Measurements from ENCODE around the gene TRAPPC8.
"Not testable (repeated sequence)": the region's sequence is repeated elsewhere in the genome, so short reads cannot be mapped to it uniquely, and the experiment has no call there.

TRAPPC8 gene, protein sequence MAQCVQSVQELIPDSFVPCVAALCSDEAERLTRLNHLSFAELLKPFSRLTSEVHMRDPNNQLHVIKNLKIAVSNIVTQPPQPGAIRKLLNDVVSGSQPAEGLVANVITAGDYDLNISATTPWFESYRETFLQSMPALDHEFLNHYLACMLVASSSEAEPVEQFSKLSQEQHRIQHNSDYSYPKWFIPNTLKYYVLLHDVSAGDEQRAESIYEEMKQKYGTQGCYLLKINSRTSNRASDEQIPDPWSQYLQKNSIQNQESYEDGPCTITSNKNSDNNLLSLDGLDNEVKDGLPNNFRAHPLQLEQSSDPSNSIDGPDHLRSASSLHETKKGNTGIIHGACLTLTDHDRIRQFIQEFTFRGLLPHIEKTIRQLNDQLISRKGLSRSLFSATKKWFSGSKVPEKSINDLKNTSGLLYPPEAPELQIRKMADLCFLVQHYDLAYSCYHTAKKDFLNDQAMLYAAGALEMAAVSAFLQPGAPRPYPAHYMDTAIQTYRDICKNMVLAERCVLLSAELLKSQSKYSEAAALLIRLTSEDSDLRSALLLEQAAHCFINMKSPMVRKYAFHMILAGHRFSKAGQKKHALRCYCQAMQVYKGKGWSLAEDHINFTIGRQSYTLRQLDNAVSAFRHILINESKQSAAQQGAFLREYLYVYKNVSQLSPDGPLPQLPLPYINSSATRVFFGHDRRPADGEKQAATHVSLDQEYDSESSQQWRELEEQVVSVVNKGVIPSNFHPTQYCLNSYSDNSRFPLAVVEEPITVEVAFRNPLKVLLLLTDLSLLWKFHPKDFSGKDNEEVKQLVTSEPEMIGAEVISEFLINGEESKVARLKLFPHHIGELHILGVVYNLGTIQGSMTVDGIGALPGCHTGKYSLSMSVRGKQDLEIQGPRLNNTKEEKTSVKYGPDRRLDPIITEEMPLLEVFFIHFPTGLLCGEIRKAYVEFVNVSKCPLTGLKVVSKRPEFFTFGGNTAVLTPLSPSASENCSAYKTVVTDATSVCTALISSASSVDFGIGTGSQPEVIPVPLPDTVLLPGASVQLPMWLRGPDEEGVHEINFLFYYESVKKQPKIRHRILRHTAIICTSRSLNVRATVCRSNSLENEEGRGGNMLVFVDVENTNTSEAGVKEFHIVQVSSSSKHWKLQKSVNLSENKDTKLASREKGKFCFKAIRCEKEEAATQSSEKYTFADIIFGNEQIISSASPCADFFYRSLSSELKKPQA (N-terminal part only)

DNA sequence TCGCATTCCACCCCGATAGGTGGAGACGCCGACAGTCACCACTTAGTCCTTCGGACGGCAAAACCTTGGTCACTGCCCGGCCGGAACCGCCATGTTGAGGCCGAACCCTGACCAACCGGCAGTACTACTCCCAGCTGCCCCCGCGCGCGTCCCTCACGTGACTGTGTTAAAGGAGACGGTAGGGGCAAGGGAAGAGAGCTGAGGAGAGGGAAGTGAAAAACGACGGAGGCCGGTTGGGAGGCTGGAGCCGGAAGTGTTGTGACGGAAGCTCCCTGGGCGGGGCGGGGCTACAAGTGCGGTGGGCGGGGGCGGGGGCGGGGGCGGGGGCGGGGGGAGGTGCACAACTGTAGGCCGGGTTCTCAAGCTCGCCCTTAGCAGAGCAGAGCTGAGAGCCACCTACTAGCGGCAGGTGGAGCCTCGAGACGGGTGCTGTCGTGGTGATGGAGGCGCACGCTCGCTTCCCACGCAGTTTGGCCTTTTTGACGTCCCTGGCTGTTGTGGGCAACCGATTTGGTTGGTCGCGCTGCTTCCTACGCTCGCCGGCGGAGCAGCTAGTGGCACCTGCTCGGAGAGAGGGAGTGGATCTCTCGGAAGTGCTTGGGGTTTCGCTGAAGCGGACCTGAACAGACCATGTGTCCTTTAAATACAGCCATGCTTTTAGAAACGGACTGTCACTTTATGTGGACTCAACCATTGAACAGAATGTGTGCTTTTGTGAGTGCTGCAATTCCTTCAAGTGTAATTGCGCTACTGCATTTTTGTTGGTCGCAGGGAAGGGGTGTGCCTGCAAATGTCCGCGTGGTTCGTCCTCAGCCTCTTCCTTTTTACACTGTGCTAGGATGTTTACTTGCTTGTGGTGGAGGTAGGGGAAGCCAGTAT is at the start of gene TRAPPC8:
TSS of gene TRAPPC8 (minus strand) at position 130 of the 879 bp plus-strand sequence. CDS start 364 bp downstream, outside the sequence.
- DNase-seq: peak; percentile 82 to 84

DNA sequence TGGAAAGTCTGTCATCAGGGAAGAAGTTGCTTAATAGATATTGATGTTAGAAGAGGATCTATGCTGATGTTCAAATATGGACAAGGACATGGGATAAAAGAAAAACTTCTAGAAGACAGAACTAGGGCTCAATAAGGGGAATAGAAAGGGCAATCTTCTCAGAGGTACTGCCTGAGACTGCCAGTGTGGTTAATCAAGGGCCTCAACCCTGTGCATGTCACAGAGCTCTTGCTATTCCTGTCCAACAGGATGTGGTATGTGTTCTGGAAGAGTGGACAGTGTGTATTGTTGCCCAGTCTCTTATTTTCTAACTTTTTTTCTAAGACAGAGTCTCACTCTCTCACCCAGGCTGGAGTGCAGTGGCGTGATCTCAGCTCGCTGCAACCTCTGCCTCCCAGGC is 47.9 kb upstream of the TRAPPC8 start:
- DNase-seq: no peak

- no peak for DNase-seq
Measured at GRCh38 chr18:31983976-31984375, 41.0 kb upstream of the TRAPPC8 start.

GRCh38 chr18:31983020-31983419 is 40.1 kb upstream of the TRAPPC8 start:
- no peak for DNase-seq

- DNase-seq: no peak
Measured at GRCh38 chr18:31980863-31981262, 37.9 kb upstream of the TRAPPC8 start.

- DNase-seq: no peak
Measured at GRCh38 chr18:31979714-31980113, 36.8 kb upstream of the TRAPPC8 start.

DNA sequence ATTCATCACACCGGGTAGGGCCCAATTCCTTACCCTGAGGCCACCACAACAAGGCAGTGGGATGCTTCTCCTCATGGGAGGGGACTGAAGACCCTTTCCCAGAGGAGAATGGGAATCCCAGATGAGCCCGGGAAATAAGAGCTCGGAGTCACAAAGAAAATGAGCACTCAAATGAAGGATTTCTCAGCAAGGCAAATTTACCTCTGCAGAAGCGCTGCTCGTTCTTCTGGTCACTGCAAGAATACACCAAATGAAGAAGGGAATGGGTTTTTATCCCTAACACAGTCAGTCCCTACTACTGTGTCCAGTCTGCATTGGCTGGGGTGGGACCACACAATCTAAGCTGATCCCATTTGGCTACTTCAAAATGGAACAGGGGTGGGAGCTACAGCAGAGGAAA is 35.7 kb upstream of the TRAPPC8 start:
- no peak for DNase-seq

DNA sequence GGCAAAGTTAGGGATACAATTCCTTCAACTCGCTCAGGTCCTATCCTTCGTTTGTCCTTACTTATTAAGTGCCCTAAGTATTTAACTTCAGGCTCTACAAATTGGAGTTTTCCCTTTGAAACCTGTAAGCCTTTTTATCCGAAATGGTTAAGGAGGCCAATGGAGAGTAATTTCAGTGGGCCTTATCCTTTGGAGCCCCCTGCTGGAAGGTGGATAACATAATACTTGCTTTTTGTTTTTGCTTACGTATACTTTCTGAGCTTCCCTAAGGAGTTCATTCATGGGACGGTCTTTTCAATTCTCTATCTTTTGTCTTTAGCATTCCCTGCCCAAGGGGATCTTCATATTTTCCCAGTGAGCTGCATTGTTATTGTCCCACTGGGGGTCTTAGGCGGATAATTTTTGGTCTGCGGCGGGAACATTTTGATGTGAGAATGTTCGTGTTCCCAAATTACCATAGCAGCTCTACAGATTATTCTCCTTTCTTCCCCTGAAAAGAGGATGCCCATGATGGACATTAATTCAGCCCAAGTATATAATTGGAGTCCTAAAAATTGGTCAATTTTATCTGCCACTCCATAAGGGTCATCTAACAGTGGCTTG is 34.4 kb upstream of the TRAPPC8 start:
- peak; percentile 8 to 11 for DNase-seq

- no peak for DNase-seq
Measured at GRCh38 chr18:31976242-31976641, 33.3 kb upstream of the TRAPPC8 start.

GRCh38 chr18:31973929-31974546 is 31.1 kb upstream of the TRAPPC8 start:
- DNase-seq: no peak

- DNase-seq: no peak
Measured at GRCh38 chr18:31970617-31971016, 27.7 kb upstream of the TRAPPC8 start.

DNA sequence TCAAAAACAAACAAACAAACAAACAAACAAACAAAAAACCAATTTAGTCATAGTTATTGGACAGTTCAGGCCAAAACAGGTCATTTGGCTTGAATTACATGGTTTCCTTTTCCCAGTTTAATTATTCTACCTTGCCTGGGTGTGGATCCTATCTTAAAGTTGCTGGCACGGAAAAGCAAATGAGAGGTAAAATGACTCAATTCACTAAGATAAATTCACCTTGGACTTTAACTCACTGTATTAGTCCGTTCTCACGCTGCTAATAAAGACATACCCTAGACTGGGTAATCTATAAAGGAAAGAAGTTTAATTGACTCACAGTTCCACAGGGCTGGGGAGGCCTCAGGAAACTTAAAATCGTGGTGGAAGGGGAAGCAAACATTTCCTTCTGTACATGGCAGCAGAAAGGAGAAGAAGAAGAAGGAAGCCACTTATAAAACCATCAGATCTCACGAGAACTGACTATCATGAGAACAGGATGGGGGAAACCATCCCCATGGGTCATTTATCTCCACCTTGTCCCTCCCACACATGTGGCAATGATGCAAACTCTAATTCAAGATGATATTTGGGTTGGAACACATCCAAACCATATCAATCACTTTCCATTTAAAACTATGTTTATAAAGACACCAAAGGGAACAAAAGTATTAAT is 22.5 kb upstream of the TRAPPC8 start:
- DNase-seq: no peak

GRCh38 chr18:31957728-31958127 is 14.8 kb upstream of the TRAPPC8 start:
- DNase-seq: no peak

DNA sequence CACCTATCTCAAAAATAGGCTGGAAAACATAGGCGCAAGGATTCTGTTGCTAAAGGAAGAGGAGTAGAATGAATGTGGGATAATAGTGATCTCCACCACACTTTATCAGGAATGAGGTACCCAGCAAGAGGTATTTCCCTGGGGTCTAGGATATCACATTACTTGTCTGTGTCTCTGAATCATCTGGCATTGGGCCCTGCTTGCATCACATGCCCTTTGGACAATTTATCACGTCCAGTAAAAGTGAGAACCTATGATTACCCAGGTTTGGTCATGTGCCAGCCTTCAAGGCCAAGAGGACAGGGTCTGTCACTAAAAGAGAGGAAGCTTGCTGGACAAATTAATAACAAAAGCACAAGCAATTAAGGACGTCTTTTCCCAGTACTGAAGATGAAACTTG is 11.4 kb upstream of the TRAPPC8 start:
- no peak for DNase-seq

DNA sequence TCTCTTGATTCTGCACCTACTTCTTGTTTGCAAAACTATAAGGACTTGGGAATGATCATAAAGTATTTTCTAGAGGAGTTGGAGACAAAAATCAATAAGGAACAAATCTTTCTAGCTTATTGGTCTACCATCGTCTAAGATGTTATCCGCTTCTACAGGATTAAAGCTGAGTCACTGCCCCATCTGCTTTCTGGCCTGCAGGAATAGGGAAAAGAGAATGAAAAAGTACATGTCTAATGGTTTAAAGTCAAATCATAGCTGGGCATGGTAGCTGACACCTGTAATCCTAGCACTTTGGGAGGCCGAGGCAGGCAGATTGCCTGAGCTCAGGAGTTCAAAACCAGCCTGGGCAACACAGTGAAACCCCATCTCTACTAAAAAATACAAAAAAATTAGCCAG is 10.8 kb upstream of the TRAPPC8 start:
- not testable (repeated sequence) for DNase-seq

DNA sequence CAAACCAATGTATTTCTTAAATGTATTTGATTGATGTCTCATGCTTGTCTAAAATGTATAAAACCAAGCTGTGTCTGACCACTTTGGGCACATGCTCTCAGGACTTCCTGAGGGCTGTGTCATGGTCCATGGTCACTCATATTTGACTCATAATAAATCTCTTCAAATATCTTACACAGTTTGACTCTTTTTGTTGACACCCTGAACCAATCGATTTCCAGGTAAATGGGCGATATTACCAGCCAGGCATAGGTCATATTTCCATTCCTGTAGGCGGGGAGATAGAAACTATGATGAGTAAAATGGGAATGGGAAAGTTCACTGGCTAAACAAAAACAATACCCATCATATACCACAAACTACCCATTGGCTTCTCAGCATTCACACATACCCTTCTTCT is 9.3 kb upstream of the TRAPPC8 start:
- no peak for DNase-seq

GRCh38 chr18:31950583-31950982 is 7.7 kb upstream of the TRAPPC8 start:
- no peak for DNase-seq

DNA sequence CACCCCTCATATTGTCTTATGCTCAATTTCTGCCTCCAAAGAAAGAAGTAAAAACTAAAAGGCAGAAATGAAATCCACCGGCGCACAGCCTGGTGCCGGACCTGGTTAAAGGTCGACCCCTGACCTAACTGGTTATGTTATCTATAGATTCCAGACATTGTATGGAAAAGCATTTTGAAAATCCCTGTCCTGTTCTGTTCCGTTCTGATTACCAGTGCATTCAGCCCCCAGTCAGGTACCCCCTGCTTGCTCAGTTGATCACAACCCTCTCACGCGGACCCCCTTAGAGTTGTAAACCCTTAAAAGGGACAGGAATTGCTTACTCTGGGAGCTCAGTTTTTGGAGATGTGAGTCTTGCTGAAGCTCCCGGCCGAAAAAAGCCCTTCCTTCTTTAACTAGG is 5.4 kb upstream of the TRAPPC8 start:
- DNase-seq: not testable (repeated sequence)

DNA sequence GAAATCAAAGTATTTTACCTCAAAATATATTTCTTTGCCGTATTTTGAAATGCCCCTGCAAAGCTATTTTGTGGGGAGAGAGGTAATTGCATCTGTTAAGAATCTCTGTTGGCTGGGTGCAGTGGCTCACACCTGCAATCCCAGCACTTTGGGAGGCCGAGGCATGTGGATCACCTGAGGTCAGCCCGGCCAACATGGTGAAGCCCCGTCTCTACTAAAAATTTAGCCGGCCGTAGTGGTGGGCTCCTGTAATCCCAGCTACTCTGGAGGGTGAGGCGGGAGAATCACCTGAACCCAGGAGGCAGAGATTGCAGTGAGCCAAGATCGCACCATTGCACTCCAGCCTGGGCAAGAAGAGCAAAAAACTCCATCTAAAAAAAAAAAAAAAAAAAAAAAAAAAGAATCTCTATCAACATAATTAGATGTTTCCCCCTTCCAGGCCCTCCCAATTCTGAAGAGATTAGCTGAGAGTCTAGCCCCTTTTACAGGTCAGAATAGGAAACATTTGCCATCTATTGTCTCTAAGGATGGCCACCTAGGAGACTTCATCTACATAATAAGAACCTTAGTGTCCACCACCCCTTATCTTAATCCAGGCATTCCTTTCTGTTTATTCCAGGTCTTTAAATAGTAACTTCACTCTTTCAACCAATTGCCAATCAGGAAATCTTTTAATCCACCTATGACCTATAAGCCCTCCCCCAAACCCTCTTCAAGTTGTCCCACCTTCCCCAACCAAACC is 3.5 kb upstream of the TRAPPC8 start:
- no peak for DNase-seq
